GM12874 (cell line): ENCODE data around the gene DOCK4.

ENCODE experiments used
- CTCF ChIP-seq: IDR thresholded peaks from 2 replicates; pipeline ENCODE4 v1.5.1; 2011; ENCODE audit warnings: low read depth, mild to moderate bottlenecking, control low read depth, low read length, moderate library complexity; ENCODE audit not compliant: insufficient read depth

DOCK4 gene

GRCh38 chr7:112186300-112186699, 19.9 kb downstream of the DOCK4 start:
- no peak for TF ChIP-seq CTCF

- TF ChIP-seq CTCF = no peak
Observed at GRCh38 chr7:112185005-112185834, 21.0 kb downstream of the DOCK4 start.

- no peak for TF ChIP-seq CTCF
Observed at GRCh38 chr7:112184455-112184854, 21.7 kb downstream of the DOCK4 start.

GRCh38 chr7:112183266-112183665, 22.9 kb downstream of the DOCK4 start:
- no peak for TF ChIP-seq CTCF

GRCh38 chr7:112182749-112183148, 23.4 kb downstream of the DOCK4 start:
- TF ChIP-seq CTCF = no peak

GRCh38 chr7:112180223-112180622, 26.0 kb downstream of the DOCK4 start:
- TF ChIP-seq CTCF = no peak

GRCh38 chr7:112176693-112177415, 29.3 kb downstream of the DOCK4 start:
- no peak for TF ChIP-seq CTCF
